MM.1S (cell line): ENCODE measurements around the gene FXYD2.

Experiments
- EZH2 ChIP-seq: fragments of 300-600 bp; sonication (generic); optimal IDR thresholded peaks from 2 replicates; pipeline ENCODE3; 2017; ENCODE audit warnings: low read depth, mild to moderate bottlenecking, antibody characterized with exemption, low read length, mixed read lengths
- EZH2phosphoT487 ChIP-seq: fragments of 300-600 bp; sonication (generic); IDR thresholded peaks from 2 replicates; pipeline ENCODE4 v1.6.1; 2018; ENCODE audit warnings: antibody characterized with exemption, low read length
- TF ChIP-seq, protein P1 (sequence below): fragments of 300-600 bp; sonication (generic); IDR thresholded peaks from 2 replicates; pipeline ENCODE4 v1.5.1; 2016; ENCODE audit warnings: antibody characterized with exemption, low read length, mixed read lengths

DNA sequence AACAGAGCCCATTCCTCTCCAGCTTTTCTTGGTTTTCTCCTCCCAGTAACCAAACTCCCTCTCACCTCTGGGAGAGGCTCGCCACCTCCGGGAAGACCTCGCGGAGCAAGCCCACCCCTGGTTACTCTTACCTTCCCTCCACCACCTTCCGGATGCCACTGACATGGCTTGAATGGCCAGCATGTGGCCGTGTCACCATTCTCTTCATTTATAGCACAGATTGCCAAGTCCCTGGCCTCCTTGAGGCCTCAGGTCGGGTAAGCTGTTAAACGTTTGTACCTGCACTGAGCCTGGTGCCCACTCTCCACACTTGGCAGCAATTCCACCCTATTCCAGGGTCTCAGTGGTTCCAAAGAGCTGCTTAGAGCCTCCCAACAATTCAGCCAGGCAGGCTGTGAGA lies 8.0 kb upstream of the FXYD2 start:
- TF ChIP-seq, protein P1, sequence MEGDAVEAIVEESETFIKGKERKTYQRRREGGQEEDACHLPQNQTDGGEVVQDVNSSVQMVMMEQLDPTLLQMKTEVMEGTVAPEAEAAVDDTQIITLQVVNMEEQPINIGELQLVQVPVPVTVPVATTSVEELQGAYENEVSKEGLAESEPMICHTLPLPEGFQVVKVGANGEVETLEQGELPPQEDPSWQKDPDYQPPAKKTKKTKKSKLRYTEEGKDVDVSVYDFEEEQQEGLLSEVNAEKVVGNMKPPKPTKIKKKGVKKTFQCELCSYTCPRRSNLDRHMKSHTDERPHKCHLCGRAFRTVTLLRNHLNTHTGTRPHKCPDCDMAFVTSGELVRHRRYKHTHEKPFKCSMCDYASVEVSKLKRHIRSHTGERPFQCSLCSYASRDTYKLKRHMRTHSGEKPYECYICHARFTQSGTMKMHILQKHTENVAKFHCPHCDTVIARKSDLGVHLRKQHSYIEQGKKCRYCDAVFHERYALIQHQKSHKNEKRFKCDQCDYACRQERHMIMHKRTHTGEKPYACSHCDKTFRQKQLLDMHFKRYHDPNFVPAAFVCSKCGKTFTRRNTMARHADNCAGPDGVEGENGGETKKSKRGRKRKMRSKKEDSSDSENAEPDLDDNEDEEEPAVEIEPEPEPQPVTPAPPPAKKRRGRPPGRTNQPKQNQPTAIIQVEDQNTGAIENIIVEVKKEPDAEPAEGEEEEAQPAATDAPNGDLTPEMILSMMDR = no peak
- TF ChIP-seq EZH2 = no peak
- no peak for TF ChIP-seq EZH2phosphoT487
